K562 (cell line): ENCODE data around the gene OR2AT4. TPM values are rescaled to one million over a fixed set of nuclear protein-coding genes. Genes with fewer than 3 reads are reported as not detected.

Experiments
- ATAC-seq: fragments of 200-7000 bp; cut with Tn5 transposase; 3 replicates; pipeline ENCODE4 v1.9.1; 2020; ENCODE audit warnings: moderate library complexity
- BruUV-seq: library from RNA; stranded (reverse); fragments of 400-500 nt; replicated peaks from 2 replicates; lab custom pipeline; 2021; lab: Mats Ljungman, UMichigan
- CTCF ChIA-PET: fragments of 300-600 bp; formaldehyde crosslinking; extraction: SDS; loops from one replicate; lab custom pipeline; 2021; ENCODE audit warnings: low intra/inter-chr PET ratio; lab: Yijun Ruan, JAX
- POLR2A ChIA-PET: fragments of 300-600, 350-650 bp; sonication (Branson Sonifier 250); formaldehyde crosslinking; extraction: SDS; loops from one replicate; lab custom pipeline; 2021; ENCODE audit warnings: antibody characterized with exemption, inconsistent platforms; lab: Yijun Ruan, JAX
- DNase-seq, 4 experiments: peaks; one replicate each; pipeline versions ENCODE4 v3.0.0 to v3.0.0-alpha.2; 2011 to 2018; ENCODE audit warnings: low spot score in 3 of 4, mixed read lengths in 3 of 4; ENCODE audit errors: extremely low read depth in 1 of 4
- FAIRE-seq: peaks from 2 replicates; lab custom pipeline; 2011; peaks lifted over from hg19 to GRCh38; lab: Jason Lieb, UNC
- H2AFZ ChIP-seq: 2 replicates; pipeline ENCODE4 v1.6.0; 2011; ENCODE audit warnings: low read depth, low read length, control low read depth, inconsistent platforms
- H3K27ac ChIP-seq: fragments of 200-600 bp; 3 replicates; pipeline ENCODE4 v1.8.0; 2011; ENCODE audit warnings: low read depth, mild to moderate bottlenecking, control low read depth, inconsistent platforms, low read length, moderate library complexity, mixed read lengths; ENCODE audit errors: extremely low read depth
- H3K27me3 ChIP-seq, 2 experiments: fragments of 300-600 bp in 1 of 2; 2 replicates in 1 of 2; 3 replicates in 1 of 2; pipeline versions ENCODE4 v1.6.0 to v1.8.0; 2011; ENCODE audit warnings: inconsistent platforms in 2 of 2, low read length in 2 of 2, mild to moderate bottlenecking in 1 of 2, mixed read lengths in 1 of 2, moderate library complexity in 1 of 2; ENCODE audit not compliant: control insufficient read depth in 2 of 2, insufficient read depth in 2 of 2
- H3K36me3 ChIP-seq: fragments of 300-600 bp; 3 replicates; pipeline ENCODE4 v1.8.0; 2011; ENCODE audit warnings: mild to moderate bottlenecking, low read length, inconsistent platforms; ENCODE audit not compliant: control insufficient read depth, insufficient read depth
- H3K4me1 ChIP-seq, 2 experiments: fragments of 200-600 bp in 1 of 2; replicated peaks in 1 of 2; 2 replicates in 1 of 2; 3 replicates in 1 of 2; pipeline versions ENCODE4 v1.5.1 to v1.8.0; 2011; ENCODE audit warnings: inconsistent platforms in 2 of 2, low read length in 2 of 2, mild to moderate bottlenecking in 1 of 2, mixed read lengths in 1 of 2, moderate library complexity in 1 of 2; ENCODE audit not compliant: control insufficient read depth in 2 of 2, insufficient read depth in 2 of 2
- H3K4me2 ChIP-seq: 2 replicates; pipeline ENCODE4 v1.6.1; 2011; ENCODE audit warnings: low read length, control low read depth, inconsistent platforms, mixed read lengths; ENCODE audit not compliant: insufficient read depth
- H3K4me3 ChIP-seq: fragments of 200-600 bp; sonication (generic), shearing (Covaris generic); 2 replicates; pipeline ENCODE4 v1.5.1; 2016; ENCODE audit warnings: control low read depth, inconsistent platforms
- H3K79me2 ChIP-seq: fragments of 200-600 bp; 3 replicates; pipeline ENCODE4 v1.8.0; 2011; ENCODE audit warnings: low read length, inconsistent platforms; ENCODE audit not compliant: control insufficient read depth, insufficient read depth
- H3K9ac ChIP-seq, 2 experiments: 2 replicates each; pipeline versions ENCODE4 v1.6.0 to v1.6.1; 2011; ENCODE audit warnings: low read depth in 2 of 2, low read length in 2 of 2, control low read depth in 1 of 2, inconsistent platforms in 1 of 2, mild to moderate bottlenecking in 1 of 2, mixed read lengths in 1 of 2; ENCODE audit not compliant: insufficient read depth in 1 of 2
- H3K9me1 ChIP-seq: one replicate; pipeline ENCODE4 v1.6.0; 2011; ENCODE audit warnings: inconsistent platforms, mild to moderate bottlenecking, low read length, moderate library complexity; ENCODE audit not compliant: control insufficient read depth, insufficient read depth
- H3K9me3 ChIP-seq: replicated peaks from 2 replicates; pipeline ENCODE4 v1.5.1; 2011; ENCODE audit warnings: low read depth, low read length, inconsistent platforms; ENCODE audit not compliant: control insufficient read depth, insufficient read depth
- H4K20me1 ChIP-seq: replicated peaks from 2 replicates; pipeline ENCODE4 v1.6.1; 2011; ENCODE audit warnings: low read length, inconsistent platforms, mixed read lengths; ENCODE audit not compliant: control insufficient read depth, insufficient read depth
- FOXJ3 ChIP-seq: sonication (generic); formaldehyde crosslinking; IDR thresholded peaks from 2 replicates; pipeline ENCODE4 v1.4.0; 2020; ENCODE audit warnings: mild to moderate bottlenecking, missing genetic modification reagents
- GABPA ChIP-seq: fragments of 200-800 bp; sonication (Bioruptor generic); conservative IDR thresholded peaks from 2 replicates; pipeline ENCODE4 v1.6.1; 2016; ENCODE audit warnings: low read depth, missing genetic modification characterization, missing compliant biosample characterization
- POU5F1 ChIP-seq: fragments of 150-350 bp; IDR thresholded peaks from 2 replicates; pipeline ENCODE4 v1.6.1; 2014; ENCODE audit warnings: borderline replicate concordance, low read length, low read depth, mild to moderate bottlenecking; ENCODE audit not compliant: partially characterized antibody
- PRDM10 ChIP-seq: fragments of 450-650 bp; IDR thresholded peaks from 2 replicates; pipeline ENCODE4 v1.6.1; 2018; ENCODE audit not compliant: partially characterized antibody
- SNRNP70 ChIP-seq: fragments of 200-400 bp; formaldehyde crosslinking; optimal IDR thresholded peaks from 2 replicates; pipeline ENCODE3; 2017; ENCODE audit warnings: low read depth, low read length
- SREBF2 ChIP-seq: sonication (generic); formaldehyde crosslinking; IDR thresholded peaks from 2 replicates; pipeline ENCODE4 v1.4.0; 2020; ENCODE audit warnings: mild to moderate bottlenecking, missing genetic modification reagents
- SRF ChIP-seq, 2 experiments: fragments of 250-450, 450-650 bp in 1 of 2; sonication (Bioruptor Pico) in 1 of 2; sonication (generic) in 1 of 2; formaldehyde crosslinking; IDR thresholded peaks; 2 replicates each; pipeline versions ENCODE4 v1.5.0 to v1.5.1; 2020 to 2022; ENCODE audit warnings: mild to moderate bottlenecking in 1 of 2, missing genetic modification reagents in 1 of 2
- TARDBP ChIP-seq: fragments of 450-650 bp; IDR thresholded peaks from 2 replicates; pipeline ENCODE4 v1.6.1; 2016
- TCF3 ChIP-seq: sonication (generic); formaldehyde crosslinking; IDR thresholded peaks from 2 replicates; pipeline ENCODE4 v1.4.0; 2020; ENCODE audit warnings: mild to moderate bottlenecking, missing genetic modification reagents
- TCF7L2 ChIP-seq: fragments of 150-350 bp; IDR thresholded peaks from 2 replicates; pipeline ENCODE4 v1.6.1; 2016; ENCODE audit warnings: low read depth, mild to moderate bottlenecking, low read length, moderate library complexity
- ZFX ChIP-seq: sonication (generic); formaldehyde crosslinking; IDR thresholded peaks from 2 replicates; pipeline ENCODE4 v1.8.0; 2022; ENCODE audit warnings: mild to moderate bottlenecking, missing genetic modification reagents, moderate library complexity
- in situ Hi-C: fragments of 300-500 bp; cut with MboI; formaldehyde crosslinking; loops from 4 replicates; pipeline ENCODE4 v1.15.0; 2018; ENCODE audit warnings: inconsistent platforms, mixed read lengths
- intact Hi-C: fragments of 100-400 bp; cut with micrococcal nuclease; formaldehyde crosslinking; loops from 2 replicates; pipeline ENCODE4 v1.14.2; 2022
- polyA plus RNA-seq, 8 experiments: library from polyadenylated mRNA; depleted of rRNA in 4 of 8; stranded (reverse) in 5 of 8; unstranded in 3 of 8; fragments of >200 nt; fragmentation: Nextera tagmentation in 2 of 8; fragmentation: Illumina TruSeq in 1 of 8; extraction: Ambion mirVana in 2 of 8; extraction: Trizol in 1 of 8; gene quantifications; 2 replicates each; pipeline versions ENCODE4 v1.2.1 to v1.2.3, GENCODE V29; 2011 to 2014; ENCODE audit warnings: inconsistent platforms in 1 of 8, missing spikeins in 1 of 8
- total RNA-seq, 7 experiments: library from RNA; depleted of rRNA in 6 of 7; stranded (reverse); fragments of >200 nt in 6 of 7; fragmentation: Illumina TruSeq in 2 of 7; extraction: Trizol in 2 of 7; gene quantifications; 2 replicates each; pipeline versions ENCODE4 v1.2.1 to v1.2.3, GENCODE V29; 2011 to 2021; ENCODE audit warnings: low replicate concordance in 1 of 7
- TF ChIP-seq, protein P1 (sequence below): fragments of 250-450 bp; sonication (Bioruptor Pico); IDR thresholded peaks from 2 replicates; pipeline ENCODE4 v1.5.0; 2021
- TF ChIP-seq, protein P2 (sequence below): fragments of 250-450 bp; sonication (Bioruptor Pico); IDR thresholded peaks from 2 replicates; pipeline ENCODE4 v1.8.0; 2022; ENCODE audit warnings: moderate library complexity, mild to moderate bottlenecking, inconsistent platforms
- TF ChIP-seq, protein P3 (sequence below): fragments of 450-650 bp; IDR thresholded peaks from 2 replicates; pipeline ENCODE4 v1.6.1; 2016; ENCODE audit warnings: mild to moderate bottlenecking
- TF ChIP-seq, protein P4 (sequence below): fragments of 250-450 bp; sonication (Bioruptor Pico); IDR thresholded peaks from 2 replicates; pipeline ENCODE4 v1.8.0; 2021; ENCODE audit warnings: moderate library complexity, mild to moderate bottlenecking, inconsistent platforms

Gene OR2AT4
- total and polyA plus RNA-seq, 9 of the 15 experiments (the other 6 are each of a cell fraction or from before 2014, with no cell fraction given) = 0.86 to 3.1 (median 2.0) TPM

DNA sequence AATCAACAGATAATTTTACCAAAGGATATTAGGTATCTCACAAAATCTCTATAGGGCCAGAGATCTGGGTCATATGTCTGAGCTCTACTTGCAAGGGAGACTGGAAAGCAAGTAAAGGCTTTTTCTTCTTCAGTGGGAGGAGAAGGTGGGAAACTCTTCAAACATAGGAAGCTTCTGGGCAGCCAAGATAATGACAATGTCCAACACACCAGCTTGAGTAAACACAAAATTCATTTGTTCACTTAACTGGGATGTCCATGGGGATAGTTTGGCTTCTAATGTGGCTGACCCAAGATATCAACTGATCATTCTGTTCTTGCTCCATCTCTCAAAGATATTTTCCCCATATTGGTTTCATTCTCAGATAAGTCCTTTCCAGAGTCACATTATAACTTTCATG lies 37.4 kb downstream of the OR2AT4 start:
- Histone ChIP-seq H3K27me3 (no peaks in the 10 kb centered on the region), H3K9me3 (no peaks in the 10 kb centered on the region), H3K9ac (no peak overlapping the region), H3K9me1 (no peaks in the 10 kb centered on the region), H3K79me2 (no peaks in the 10 kb centered on the region), H3K36me3 (no peaks in the 10 kb centered on the region; the same call in 2 of the 3 replicates), H3K4me1 (peaks cover 0 to 19% of the 10 kb centered on the region in 2 experiments; a peak in 3 of 5 replicates), H3K4me3 (no peak overlapping the region), H2AFZ (no peak overlapping the region), H3K27ac (peak overlapping the region; percentile 11; the same call in 2 of the 3 replicates), H4K20me1 (no peaks in the 10 kb centered on the region), H3K4me2 (no peak overlapping the region)
- POLR2A ChIA-PET = interaction anchor here (0.5 to 1.2 kb wide), 5 partner anchors 9 to 180 kb away, joined by 3 to 4 read pairs (median 3); no protein-coding TSS in a partner anchor
- in situ Hi-C loops = no loop called here
- ATAC-seq (peak; percentile 58), DNase-seq (peak in 2 of 4 experiments; percentile 43 to 74), FAIRE-seq (peak; percentile 67)
- BruUV-seq = no TSS peak
- CTCF ChIA-PET = no interaction called here
- intact Hi-C loops = no loop called here
- TF ChIP-seq TCF3 (CRISPR knock-in tag) (peak; percentile 80), GABPA (tag) (no peak), SNRNP70 (no peak), SREBF2 (no peak), SRF (CRISPR knock-in tag; IDR thresholded peaks at IDR 0.05) (no peak), PRDM10 (no peak), ZFX (CRISPR knock-in tag) (no peak), FOXJ3 (CRISPR knock-in tag) (no peak), POU5F1 (no peak), TCF7L2 (no peak), TARDBP (no peak)
- TF ChIP-seq, protein P1, sequence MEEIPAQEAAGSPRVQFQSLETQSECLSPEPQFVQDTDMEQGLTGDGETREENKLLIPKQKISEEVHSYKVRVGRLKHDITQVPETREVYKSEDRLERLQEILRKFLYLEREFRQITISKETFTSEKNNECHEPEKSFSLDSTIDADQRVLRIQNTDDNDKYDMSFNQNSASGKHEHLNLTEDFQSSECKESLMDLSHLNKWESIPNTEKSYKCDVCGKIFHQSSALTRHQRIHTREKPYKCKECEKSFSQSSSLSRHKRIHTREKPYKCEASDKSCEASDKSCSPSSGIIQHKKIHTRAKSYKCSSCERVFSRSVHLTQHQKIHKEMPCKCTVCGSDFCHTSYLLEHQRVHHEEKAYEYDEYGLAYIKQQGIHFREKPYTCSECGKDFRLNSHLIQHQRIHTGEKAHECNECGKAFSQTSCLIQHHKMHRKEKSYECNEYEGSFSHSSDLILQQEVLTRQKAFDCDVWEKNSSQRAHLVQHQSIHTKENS (CRISPR knock-in tag) = no peak
- TF ChIP-seq, protein P2, sequence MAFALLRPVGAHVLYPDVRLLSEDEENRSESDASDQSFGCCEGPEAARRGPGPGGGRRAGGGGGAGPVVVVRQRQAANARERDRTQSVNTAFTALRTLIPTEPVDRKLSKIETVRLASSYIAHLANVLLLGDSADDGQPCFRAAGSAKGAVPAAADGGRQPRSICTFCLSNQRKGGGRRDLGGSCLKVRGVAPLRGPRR (CRISPR knock-in tag) = no peak
- TF ChIP-seq, protein P3, sequence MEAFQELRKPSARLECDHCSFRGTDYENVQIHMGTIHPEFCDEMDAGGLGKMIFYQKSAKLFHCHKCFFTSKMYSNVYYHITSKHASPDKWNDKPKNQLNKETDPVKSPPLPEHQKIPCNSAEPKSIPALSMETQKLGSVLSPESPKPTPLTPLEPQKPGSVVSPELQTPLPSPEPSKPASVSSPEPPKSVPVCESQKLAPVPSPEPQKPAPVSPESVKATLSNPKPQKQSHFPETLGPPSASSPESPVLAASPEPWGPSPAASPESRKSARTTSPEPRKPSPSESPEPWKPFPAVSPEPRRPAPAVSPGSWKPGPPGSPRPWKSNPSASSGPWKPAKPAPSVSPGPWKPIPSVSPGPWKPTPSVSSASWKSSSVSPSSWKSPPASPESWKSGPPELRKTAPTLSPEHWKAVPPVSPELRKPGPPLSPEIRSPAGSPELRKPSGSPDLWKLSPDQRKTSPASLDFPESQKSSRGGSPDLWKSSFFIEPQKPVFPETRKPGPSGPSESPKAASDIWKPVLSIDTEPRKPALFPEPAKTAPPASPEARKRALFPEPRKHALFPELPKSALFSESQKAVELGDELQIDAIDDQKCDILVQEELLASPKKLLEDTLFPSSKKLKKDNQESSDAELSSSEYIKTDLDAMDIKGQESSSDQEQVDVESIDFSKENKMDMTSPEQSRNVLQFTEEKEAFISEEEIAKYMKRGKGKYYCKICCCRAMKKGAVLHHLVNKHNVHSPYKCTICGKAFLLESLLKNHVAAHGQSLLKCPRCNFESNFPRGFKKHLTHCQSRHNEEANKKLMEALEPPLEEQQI = peak; percentile 45; the same call in 1 of the 2 replicates
- TF ChIP-seq, protein P4, sequence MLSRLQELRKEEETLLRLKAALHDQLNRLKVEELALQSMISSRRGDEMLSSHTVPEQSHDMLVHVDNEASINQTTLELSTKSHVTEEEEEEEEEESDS (CRISPR knock-in tag) = no peak
